COLO829 (cell line): ENCODE results near the gene EMP1.

ENCODE experiments used
- DNase-seq: peaks from one replicate; pipeline ENCODE4 v3.0.0; 2012; ENCODE audit warnings: low spot score

EMP1 gene

GRCh38 chr12:13197526-13198143 is 1.1 kb downstream of the EMP1 start:
- no peak for DNase-seq

GRCh38 chr12:13198241-13198640 is 1.7 kb downstream of the EMP1 start:
- DNase-seq: no peak

- no peak for DNase-seq
Measured at GRCh38 chr12:13198876-13199275, 2.4 kb downstream of the EMP1 start.

- no peak for DNase-seq
Measured at GRCh38 chr12:13199592-13199991, 3.1 kb downstream of the EMP1 start.

- DNase-seq: no peak
Measured at GRCh38 chr12:13200841-13201240, 4.3 kb downstream of the EMP1 start.

- DNase-seq: no peak
Measured at GRCh38 chr12:13203034-13203922, 6.8 kb downstream of the EMP1 start.

- DNase-seq: no peak
Measured at GRCh38 chr12:13204428-13204827, 7.9 kb downstream of the EMP1 start.

- peak; percentile 89 for DNase-seq
Measured at GRCh38 chr12:13205809-13206559, 9.5 kb downstream of the EMP1 start.

- DNase-seq: no peak
Measured at GRCh38 chr12:13206560-13206897, 10.0 kb downstream of the EMP1 start.

GRCh38 chr12:13208533-13209435 is 12.3 kb downstream of the EMP1 start:
- no peak for DNase-seq

GRCh38 chr12:13209436-13210235 is 13.1 kb downstream of the EMP1 start:
- DNase-seq: no peak

- DNase-seq: no peak
Measured at GRCh38 chr12:13210236-13211190, 14.0 kb downstream of the EMP1 start.

GRCh38 chr12:13211191-13211858 is 14.8 kb downstream of the EMP1 start:
- no peak for DNase-seq

GRCh38 chr12:13211859-13212664 is 15.5 kb downstream of the EMP1 start:
- DNase-seq: peak; percentile 68

GRCh38 chr12:13215056-13215455 is 18.5 kb downstream of the EMP1 start:
- DNase-seq: no peak

GRCh38 chr12:13218641-13219040 is 22.1 kb downstream of the EMP1 start:
- DNase-seq: no peak

GRCh38 chr12:13219320-13219719 is 22.8 kb downstream of the EMP1 start:
- no peak for DNase-seq

GRCh38 chr12:13220838-13221237 is 24.3 kb downstream of the EMP1 start:
- DNase-seq: no peak
